ENCODE data around the gene VEPH1. TPM values are rescaled to one million over a fixed set of nuclear protein-coding genes. Genes with fewer than 3 reads are reported as not detected.

VEPH1 gene
- total and polyA plus RNA-seq, 9 of the 15 experiments (the other 6 are each of a cell fraction or from before 2014, with no cell fraction given): 4.5 to 15.6 (median 5.8) TPM

DNA sequence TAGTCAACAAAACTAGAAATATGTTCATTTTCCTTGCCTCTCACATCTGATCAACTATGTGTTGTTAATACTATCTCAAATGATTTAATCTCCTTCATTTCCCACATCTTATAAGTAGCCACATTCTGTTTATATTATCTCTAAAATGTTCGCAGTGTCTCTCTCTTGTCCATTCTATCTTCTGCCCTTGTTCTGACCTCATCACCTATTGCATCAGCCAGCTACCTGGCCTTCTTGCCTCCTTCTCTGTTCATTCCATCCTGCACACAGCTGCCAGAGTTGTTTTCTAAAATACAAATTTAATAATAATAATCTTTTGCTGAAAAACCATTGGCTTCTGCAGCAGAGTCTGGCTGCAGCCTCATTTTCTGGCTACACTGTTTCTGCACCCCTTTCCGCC lies 267.9 kb downstream of the VEPH1 start (continued):
- TF ChIP-seq STAT6 (CRISPR knock-in tag; IDR thresholded peaks at IDR 0.05) (no peak), CCAR2 (IDR thresholded peaks at IDR 0.05; ENCODE audit: low read depth, low read length) (no peak), KAT8 (IDR thresholded peaks at IDR 0.05; ENCODE audit: low read depth) (no peak), JUND (IDR thresholded peaks at IDR 0.05; ENCODE audit: borderline replicate concordance, low read depth, low read length) (peak; percentile 42; the same call in 1 of the 2 replicates), JUND (tag; IDR thresholded peaks at IDR 0.05; ENCODE audit: borderline replicate concordance, low read depth, low read length) (peak; percentile 26; the same call in 1 of the 3 replicates), XRCC3 (IDR thresholded peaks at IDR 0.05) (no peak), GTF2E2 (tag; IDR thresholded peaks at IDR 0.05) (no peak), ZNF384 (IDR thresholded peaks at IDR 0.05; ENCODE audit: low read depth, low read length) (no peak), CREM (IDR thresholded peaks at IDR 0.05; ENCODE audit: low read depth) (no peak), ZNF696 (CRISPR knock-in tag; conservative IDR thresholded peaks at IDR 0.05) (no peak), HNRNPUL1 (IDR thresholded peaks at IDR 0.05; ENCODE audit: low read length) (no peak), HNRNPH1 (optimal IDR thresholded peaks at IDR 0.05; ENCODE audit: low read depth, low read length) (no peak), SRF (CRISPR knock-in tag; IDR thresholded peaks at IDR 0.05) (no peak), DIDO1 (tag; IDR thresholded peaks at IDR 0.05; ENCODE audit: low read depth) (no peak), MYBL2 (IDR thresholded peaks at IDR 0.05; ENCODE audit: low read depth) (no peak), MYBL2 (CRISPR knock-in tag; IDR thresholded peaks at IDR 0.05; ENCODE audit: borderline replicate concordance) (no peak), CBX5 (IDR thresholded peaks at IDR 0.05; ENCODE audit: borderline replicate concordance, low read depth) (no peak), ZNF586 (CRISPR knock-in tag; conservative IDR thresholded peaks at IDR 0.05) (no peak), IRF9 (tag; IDR thresholded peaks at IDR 0.05) (peak; percentile 85), CXXC5 (CRISPR knock-in tag; IDR thresholded peaks at IDR 0.05) (no peak; the same call in 1 of the 2 replicates), ZNF717 (CRISPR knock-in tag; IDR thresholded peaks at IDR 0.05) (no peak), HDAC8 (tag; IDR thresholded peaks at IDR 0.05) (no peak)
- TF ChIP-seq, protein P1, sequence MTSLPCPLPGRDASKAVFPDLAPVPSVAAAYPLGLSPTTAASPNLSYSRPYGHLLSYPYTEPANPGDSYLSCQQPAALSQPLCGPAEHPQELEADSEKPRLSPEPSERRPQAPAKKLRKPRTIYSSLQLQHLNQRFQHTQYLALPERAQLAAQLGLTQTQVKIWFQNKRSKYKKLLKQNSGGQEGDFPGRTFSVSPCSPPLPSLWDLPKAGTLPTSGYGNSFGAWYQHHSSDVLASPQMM (CRISPR knock-in tag; IDR thresholded peaks at IDR 0.05): no peak
- TF ChIP-seq, protein P2, sequence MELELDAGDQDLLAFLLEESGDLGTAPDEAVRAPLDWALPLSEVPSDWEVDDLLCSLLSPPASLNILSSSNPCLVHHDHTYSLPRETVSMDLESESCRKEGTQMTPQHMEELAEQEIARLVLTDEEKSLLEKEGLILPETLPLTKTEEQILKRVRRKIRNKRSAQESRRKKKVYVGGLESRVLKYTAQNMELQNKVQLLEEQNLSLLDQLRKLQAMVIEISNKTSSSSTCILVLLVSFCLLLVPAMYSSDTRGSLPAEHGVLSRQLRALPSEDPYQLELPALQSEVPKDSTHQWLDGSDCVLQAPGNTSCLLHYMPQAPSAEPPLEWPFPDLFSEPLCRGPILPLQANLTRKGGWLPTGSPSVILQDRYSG (tag; conservative IDR thresholded peaks at IDR 0.05; ENCODE audit: low read depth): no peak
- TF ChIP-seq, protein P3, sequence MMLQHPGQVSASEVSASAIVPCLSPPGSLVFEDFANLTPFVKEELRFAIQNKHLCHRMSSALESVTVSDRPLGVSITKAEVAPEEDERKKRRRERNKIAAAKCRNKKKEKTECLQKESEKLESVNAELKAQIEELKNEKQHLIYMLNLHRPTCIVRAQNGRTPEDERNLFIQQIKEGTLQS (IDR thresholded peaks at IDR 0.05): peak; percentile 83
- TF ChIP-seq, protein P3 (CRISPR knock-in tag; conservative IDR thresholded peaks at IDR 0.05): no peak
